Ishikawa (cell line): Measurements from ENCODE around the gene NCF4.

Experiments used
- EP300 ChIP-seq: IDR thresholded peaks from 2 replicates; pipeline ENCODE4 v1.6.1; 2012; ENCODE audit warnings: borderline replicate concordance
- RAD21 ChIP-seq: IDR thresholded peaks from 2 replicates; pipeline ENCODE4 v1.6.1; 2012; ENCODE audit warnings: low read depth

- TF ChIP-seq RAD21, result no peak
- TF ChIP-seq EP300, result no peak
These were observed 14.9 kb downstream of the NCF4 start for GRCh38 chr22:36875741-36876140.
